NCI-H526 treated with DMSO at 0.1 percent for 48 hours (cell line): ENCODE measurements around the gene CRHR2.

Experiments used
- DNase-seq: peaks from one replicate; lab custom pipeline; 2025; lab: John Stamatoyannopoulos, UW

The CRHR2 gene

DNA sequence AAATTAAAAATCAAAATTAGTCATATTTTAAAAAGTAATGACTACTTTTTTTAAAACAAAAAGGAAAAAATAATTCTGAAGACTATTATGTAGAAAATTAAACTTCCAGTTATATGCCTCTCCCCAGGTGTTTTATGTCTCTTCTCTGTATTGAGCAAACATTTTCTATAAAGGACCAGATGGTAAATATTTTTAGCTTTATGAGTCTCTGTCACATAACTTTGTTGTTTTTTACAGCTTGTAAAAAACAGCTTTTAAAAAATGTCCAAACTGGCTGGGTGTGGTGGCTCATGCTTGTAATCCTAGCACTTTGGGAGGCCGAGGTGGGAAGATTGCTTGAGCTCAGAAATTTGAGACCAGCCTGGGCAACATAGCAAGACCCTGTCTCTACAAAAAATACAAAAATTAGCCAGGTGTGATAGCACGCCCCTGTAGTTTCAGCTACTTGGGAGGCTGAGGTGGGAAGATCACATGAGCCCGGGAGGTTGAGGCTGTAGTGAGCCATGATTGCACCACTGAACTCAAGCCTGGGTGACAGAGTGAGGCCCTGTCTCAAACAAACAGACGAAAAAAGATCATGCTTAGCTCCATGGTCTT lies 64.1 kb downstream of the CRHR2 start:
- DNase-seq, result no peak

- no peak for DNase-seq
Measured at GRCh38 chr7:30617359-30617758, 64.9 kb downstream of the CRHR2 start.

DNA sequence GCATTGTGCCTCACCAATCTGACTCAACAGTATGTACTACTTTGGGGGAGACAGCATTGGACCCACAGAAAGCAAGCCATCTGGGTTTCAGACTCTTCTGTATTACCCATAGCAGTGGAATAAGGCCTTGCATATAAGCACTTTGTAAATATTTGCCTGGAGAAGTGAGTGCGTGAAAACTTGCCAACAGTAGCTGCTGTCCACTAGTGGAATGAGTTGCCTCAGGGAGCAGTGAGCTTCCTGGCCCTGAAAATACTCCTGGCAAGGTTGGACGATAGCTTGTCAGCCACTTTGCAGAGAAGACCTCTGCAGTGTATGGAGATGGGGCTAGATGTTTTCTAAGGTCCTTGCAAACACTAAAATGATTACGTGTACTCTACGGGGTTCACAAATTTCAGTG lies 65.9 kb downstream of the CRHR2 start:
- DNase-seq, result no peak

- no peak for DNase-seq
Measured at GRCh38 chr7:30613366-30614325, 68.6 kb downstream of the CRHR2 start.

- DNase-seq, result no peak
Measured at GRCh38 chr7:30612658-30613265, 69.5 kb downstream of the CRHR2 start.

DNA sequence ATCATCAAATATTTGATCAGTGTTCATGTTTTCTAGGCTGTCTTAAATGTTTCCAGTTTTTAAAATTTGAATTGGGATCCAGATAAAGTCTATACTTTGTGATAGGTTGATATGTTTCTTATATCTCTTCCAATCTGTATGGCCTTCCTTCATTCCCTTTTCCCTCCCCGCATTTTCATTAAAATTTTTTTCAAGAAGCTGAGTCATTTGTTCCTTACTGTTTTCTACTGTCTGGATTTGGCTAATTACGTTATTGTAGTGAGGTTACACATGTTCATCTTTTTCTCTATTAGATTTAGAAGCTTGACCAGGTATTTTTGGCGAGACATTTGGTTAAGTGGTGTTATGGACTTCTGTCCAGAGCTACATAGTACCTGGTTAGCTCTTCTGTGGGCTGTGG lies 76.4 kb downstream of the CRHR2 start:
- no peak for DNase-seq

DNA sequence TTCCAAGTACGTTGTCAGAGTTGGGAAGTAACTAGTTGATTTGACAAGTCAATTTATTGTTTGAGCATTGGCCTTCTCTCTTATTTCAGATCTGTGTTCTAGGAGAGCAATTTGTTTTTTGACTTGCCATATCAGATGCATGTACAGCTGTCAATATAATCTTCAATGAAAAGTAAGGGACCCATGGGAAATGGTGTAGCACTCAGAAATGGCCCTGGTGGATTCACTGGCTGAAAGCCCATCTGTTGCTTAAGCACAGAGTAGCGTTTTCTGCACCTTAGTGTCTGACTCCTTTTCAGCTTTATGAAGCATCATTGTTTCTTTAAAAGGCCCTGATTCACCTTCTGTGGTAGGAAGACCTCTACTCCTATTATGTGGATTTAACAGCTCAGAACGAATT lies 77.4 kb downstream of the CRHR2 start:
- DNase-seq, result no peak
